CD4-positive, alpha-beta T cell (primary cell): Measurements from ENCODE around the gene YIPF3. TPM values are rescaled to one million over a fixed set of nuclear protein-coding genes. Genes with fewer than 3 reads are reported as not detected.
A peak's percentile ranks its signal among the peaks of the same experiment; 100 is the strongest.

Source experiments
- ATAC-seq: fragments of 200-7000 bp; cut with Tn5 transposase; one replicate; pipeline ENCODE4 v1.10.0; 2022; ENCODE audit warnings: mild to moderate bottlenecking; ENCODE audit not compliant: poor library complexity
- CTCF ChIA-PET: fragments of 350-600 bp; sonication (Branson Sonifier 250); formaldehyde crosslinking; loops from one replicate; lab custom pipeline; 2021; ENCODE audit warnings: antibody characterized with exemption, inconsistent platforms; lab: Charles Lee
- POLR2A ChIA-PET: fragments of 350-600 bp; sonication (Branson Sonifier 250); formaldehyde crosslinking; loops from one replicate; lab custom pipeline; 2021; ENCODE audit warnings: antibody characterized with exemption, inconsistent platforms; lab: Charles Lee
- DNase-seq, 14 experiments: peaks; one replicate each; pipeline ENCODE4 v3.0.0-alpha.2; 2013 to 2020; ENCODE audit warnings: mixed read lengths in 2 of 14
- H3K27ac ChIP-seq, 2 donors: one replicate each; pipeline versions ENCODE4 v1.5.1 to v1.7.0; 2013; ENCODE audit warnings: low read length in 2 of 2, low read depth in 1 of 2, mild to moderate bottlenecking in 1 of 2
- H3K27me3 ChIP-seq, 2 experiments: 1 replicate in 1 of 2; 2 replicates in 1 of 2; pipeline versions ENCODE4 v1.6.1 to v1.7.0; 2013; ENCODE audit warnings: low read length in 2 of 2, control low read depth in 1 of 2, mild to moderate bottlenecking in 1 of 2, moderate library complexity in 1 of 2; ENCODE audit not compliant: insufficient read depth in 2 of 2, control insufficient read depth in 1 of 2
- H3K36me3 ChIP-seq: one replicate; pipeline ENCODE4 v1.6.1; 2013; ENCODE audit warnings: low read length, control low read depth; ENCODE audit not compliant: insufficient read depth
- H3K4me1 ChIP-seq: one replicate; pipeline ENCODE4 v1.6.1; 2013; ENCODE audit warnings: low read length, control low read depth; ENCODE audit not compliant: insufficient read depth
- H3K4me3 ChIP-seq: one replicate; pipeline ENCODE4 v1.5.1; 2013; ENCODE audit warnings: mild to moderate bottlenecking, low read length, moderate library complexity
- H3K9me3 ChIP-seq, 2 experiments: 1 replicate in 1 of 2; 2 replicates in 1 of 2; pipeline versions ENCODE4 v1.6.1 to v1.7.0; 2013; ENCODE audit warnings: low read length in 2 of 2, mild to moderate bottlenecking in 2 of 2, control low read depth in 1 of 2, moderate library complexity in 1 of 2; ENCODE audit not compliant: control insufficient read depth in 1 of 2, insufficient read depth in 1 of 2
- H3K27ac Mint-ChIP-seq: one replicate; pipeline ENCODE4 v1.8.0; 2020; ENCODE audit warnings: mixed read lengths
- H3K27me3 Mint-ChIP-seq: one replicate; pipeline ENCODE4 v1.8.0; 2021; ENCODE audit warnings: mixed read lengths
- H3K36me3 Mint-ChIP-seq: one replicate; pipeline ENCODE4 v1.8.0; 2021; ENCODE audit warnings: low read depth, mixed read lengths
- H3K4me1 Mint-ChIP-seq: one replicate; pipeline ENCODE4 v1.8.0; 2021; ENCODE audit warnings: low read depth, mixed read lengths
- H3K4me3 Mint-ChIP-seq: one replicate; pipeline ENCODE4 v1.8.0; 2020; ENCODE audit warnings: mild to moderate bottlenecking, mixed read lengths
- H3K9me3 Mint-ChIP-seq: one replicate; pipeline ENCODE4 v1.8.0; 2020; ENCODE audit warnings: mixed read lengths
- CTCF ChIP-seq: fragments of 200-600 bp; IDR thresholded peaks from one replicate; pipeline ENCODE4 v1.8.0; 2022; ENCODE audit warnings: antibody characterized with exemption, mild to moderate bottlenecking
- intact Hi-C, 2 experiments: fragments of 100-400 bp; cut with DNase I in 1 of 2; cut with micrococcal nuclease in 1 of 2; formaldehyde crosslinking; loops; one replicate each; pipeline versions ENCODE4 v1.15.1 to v1.9.0; 2023 to 2025; cut with DNase I, micrococcal nuclease
- total RNA-seq, 174 experiments: library from RNA in 2 of 174; stranded (reverse) in 2 of 174; gene quantifications; one replicate each; pipeline ENCODE4 v1.2.3 and lab custom pipeline; 2021 to 2026

YIPF3 gene
- total RNA-seq, 2 experiments from 2014 or later, result 36.5 to 37.9 TPM

DNA sequence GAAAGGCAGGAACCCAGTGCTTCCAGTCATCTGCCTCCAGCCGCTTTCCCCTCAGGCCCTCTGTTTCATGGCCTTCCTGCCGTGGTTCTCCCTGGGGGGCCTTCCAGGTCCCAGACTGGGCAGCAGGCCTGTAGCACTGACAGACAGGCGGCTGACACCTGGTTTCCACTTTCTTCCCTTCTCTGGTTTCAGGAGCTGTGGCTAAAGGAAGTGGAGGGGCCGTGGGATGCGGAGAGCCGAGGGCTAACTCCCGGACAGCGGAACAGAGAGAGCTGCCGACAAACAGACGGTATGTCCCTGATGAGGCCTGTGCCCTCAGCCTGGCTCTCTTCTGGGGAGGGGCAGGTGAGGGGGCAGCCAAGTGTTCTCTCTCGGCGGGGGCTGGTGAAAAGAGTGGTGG is 19.0 kb downstream of the YIPF3 start:
- intact Hi-C loops, result no loop called here
- Mint-ChIP-seq H3K4me3 (no peak overlapping the region), H3K9me3 (no peaks in the 10 kb centered on the region), H3K4me1 (peaks cover 31% of the 10 kb centered on the region), H3K36me3 (peaks cover 64% of the 10 kb centered on the region), H3K27ac (no peak overlapping the region), H3K27me3 (no peaks in the 10 kb centered on the region)
- Histone ChIP-seq H3K4me1 (peaks cover 23% of the 10 kb centered on the region), H3K36me3 (peaks cover 56% of the 10 kb centered on the region), H3K9me3 (no peaks in the 10 kb centered on the region), H3K4me3 (no peak overlapping the region), H3K27ac (no peak overlapping the region), H3K27me3 (no peaks in the 10 kb centered on the region)
- ATAC-seq (no peak), DNase-seq (no peak)
- POLR2A ChIA-PET, result no interaction called here
- CTCF ChIA-PET, result interaction anchor here (0.5 to 0.6 kb wide), 2 partner anchors 190 to 585 kb away, joined by 3 read pairs; no protein-coding TSS in a partner anchor
- no peak for TF ChIP-seq CTCF

DNA sequence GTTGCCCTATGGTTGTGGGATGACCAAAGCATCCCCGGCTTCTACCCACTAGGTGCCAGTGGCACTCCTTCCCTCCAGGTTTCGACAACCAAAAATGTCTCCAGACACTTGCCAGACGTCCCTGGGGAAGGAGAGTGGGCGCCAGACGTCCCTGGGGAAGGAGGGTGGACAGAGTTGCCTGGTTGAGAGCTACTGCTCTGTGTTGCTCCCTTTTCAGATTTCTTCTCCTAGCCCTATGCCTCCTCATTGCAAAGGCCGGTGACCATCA is 19.7 kb downstream of the YIPF3 start:
- Histone ChIP-seq H3K4me3 (no peak overlapping the region), H3K9me3 (no peaks in the 10 kb centered on the region), H3K36me3 (peaks cover 50% of the 10 kb centered on the region), H3K27me3 (no peaks in the 10 kb centered on the region), H3K27ac (no peak overlapping the region), H3K4me1 (peaks cover 25% of the 10 kb centered on the region)
- H3K4me3 Mint-ChIP-seq, result no peak overlapping the region
- ATAC-seq, result no peak
- H3K27me3 Mint-ChIP-seq, result no peaks in the 10 kb centered on the region
- ChIA-PET POLR2A (interaction anchor here (2.4 kb wide), 1 partner anchor 13 kb away, joined by 10 read pairs; the partner anchor contains the start of gene LRRC73), CTCF (no interaction called here)
- H3K9me3 Mint-ChIP-seq, result no peaks in the 10 kb centered on the region
- H3K36me3 Mint-ChIP-seq, result peaks cover 61% of the 10 kb centered on the region
- no peak for TF ChIP-seq CTCF
- DNase-seq, result no peak
- intact Hi-C loops, result no loop called here
- peaks cover 36% of the 10 kb centered on the region for H3K4me1 Mint-ChIP-seq
- no peak overlapping the region for H3K27ac Mint-ChIP-seq

DNA sequence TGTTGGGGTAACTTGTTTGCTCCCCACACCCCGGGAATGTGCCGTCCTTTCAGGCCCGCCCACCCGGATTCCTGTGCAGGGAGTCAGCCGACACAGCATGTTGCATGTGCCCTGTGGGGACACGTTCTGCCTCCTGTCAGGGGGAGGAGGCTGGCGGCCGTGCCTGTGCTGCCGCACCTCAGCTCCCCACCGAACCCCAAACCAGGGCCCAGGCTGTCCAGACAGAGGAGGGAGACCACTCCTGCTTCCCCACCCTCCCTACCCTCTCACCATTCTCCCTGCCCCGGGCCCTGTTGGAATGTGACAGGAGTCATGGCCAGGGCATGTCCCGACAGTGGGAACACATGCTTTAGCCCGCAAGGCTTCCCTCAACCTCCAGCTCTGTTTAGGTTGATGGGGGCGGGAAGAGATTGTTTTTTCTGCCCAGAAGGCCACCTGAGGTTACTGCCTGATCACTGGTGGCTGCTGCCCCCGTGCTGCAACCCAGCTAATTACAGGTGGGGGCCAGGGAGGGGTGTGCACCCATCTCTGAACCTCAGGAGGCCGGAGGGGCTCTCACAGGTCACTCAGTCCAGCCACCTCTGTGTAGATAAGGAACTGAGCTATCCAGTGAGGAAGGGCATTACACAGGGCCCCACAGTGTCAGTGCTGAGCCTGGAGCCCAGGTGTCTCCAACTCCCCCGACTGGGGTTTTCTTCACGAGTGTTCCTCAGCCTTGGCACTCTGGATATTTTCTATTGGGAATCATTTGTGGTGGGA is 20.2 kb downstream of the YIPF3 start:
- intact Hi-C loops, result no loop called here
- POLR2A ChIA-PET, result interaction anchor here (2.4 kb wide), 1 partner anchor 13 kb away, joined by 10 read pairs; the partner anchor contains the start of gene LRRC73
- Mint-ChIP-seq H3K4me3 (no peak overlapping the region), H3K27me3 (no peaks in the 10 kb centered on the region), H3K36me3 (peaks cover 56% of the 10 kb centered on the region), H3K9me3 (no peaks in the 10 kb centered on the region), H3K4me1 (peaks cover 36% of the 10 kb centered on the region), H3K27ac (no peak overlapping the region)
- H3K36me3 ChIP-seq, result peaks cover 45% of the 10 kb centered on the region
- ATAC-seq, result peak; percentile 53
- CTCF ChIA-PET, result no interaction called here
- H3K27me3 ChIP-seq, result no peaks in the 10 kb centered on the region
- TF ChIP-seq CTCF, result no peak
- no peak overlapping the region for H3K4me3 ChIP-seq
- peaks cover 27% of the 10 kb centered on the region for H3K4me1 ChIP-seq
- no peak overlapping the region for H3K27ac ChIP-seq
- no peaks in the 10 kb centered on the region for H3K9me3 ChIP-seq
- DNase-seq, result peak in 2 of 14 experiments; percentile 36 to 45
